GM18508 (cell line): ENCODE measurements around the gene STK38L.
A peak's percentile ranks its signal among the peaks of the same experiment; 100 is the strongest.

Experiments used
- ATAC-seq: cut with Tn5 transposase; IDR thresholded peaks from one replicate; pipeline ENCODE4 v1.9.1; 2021; ENCODE audit warnings: moderate number of reproducible peaks; ENCODE audit not compliant: insufficient read depth, unreplicated experiment

STK38L gene

GRCh38 chr12:27272373-27273028 lies 28.4 kb downstream of the STK38L start:
- ATAC-seq = no peak

GRCh38 chr12:27273114-27273513 lies 29.0 kb downstream of the STK38L start:
- ATAC-seq = no peak

GRCh38 chr12:27274706-27275105 lies 30.6 kb downstream of the STK38L start:
- no peak for ATAC-seq

GRCh38 chr12:27276275-27276674 lies 32.2 kb downstream of the STK38L start:
- no peak for ATAC-seq

GRCh38 chr12:27277846-27278260 lies 33.8 kb downstream of the STK38L start:
- ATAC-seq = peak; percentile 76

- no peak for ATAC-seq
Observed at GRCh38 chr12:27279826-27280225, 35.7 kb downstream of the STK38L start.

- ATAC-seq = no peak
Observed at GRCh38 chr12:27280412-27280811, 36.3 kb downstream of the STK38L start.

- no peak for ATAC-seq
Observed at GRCh38 chr12:27282754-27283153, 38.7 kb downstream of the STK38L start.

DNA sequence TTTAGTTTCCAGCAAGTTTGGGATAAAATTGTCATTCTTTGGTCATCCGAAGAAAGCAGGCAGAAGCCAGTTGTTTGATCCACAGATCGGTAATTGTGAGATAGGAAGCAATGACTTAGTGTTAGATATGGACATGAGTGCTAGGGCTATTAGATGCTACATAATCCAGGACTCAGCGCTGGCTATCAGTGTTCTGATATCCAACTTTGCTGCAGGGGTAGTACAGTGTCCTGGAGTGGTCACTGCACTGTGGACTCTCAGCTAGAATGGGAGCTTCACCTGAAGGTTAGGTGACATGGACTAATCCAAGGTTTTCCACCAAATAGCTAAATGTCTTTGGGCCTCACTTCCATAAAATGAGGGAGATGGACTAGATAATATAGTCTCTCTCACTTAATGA lies 39.9 kb downstream of the STK38L start:
- ATAC-seq = no peak

DNA sequence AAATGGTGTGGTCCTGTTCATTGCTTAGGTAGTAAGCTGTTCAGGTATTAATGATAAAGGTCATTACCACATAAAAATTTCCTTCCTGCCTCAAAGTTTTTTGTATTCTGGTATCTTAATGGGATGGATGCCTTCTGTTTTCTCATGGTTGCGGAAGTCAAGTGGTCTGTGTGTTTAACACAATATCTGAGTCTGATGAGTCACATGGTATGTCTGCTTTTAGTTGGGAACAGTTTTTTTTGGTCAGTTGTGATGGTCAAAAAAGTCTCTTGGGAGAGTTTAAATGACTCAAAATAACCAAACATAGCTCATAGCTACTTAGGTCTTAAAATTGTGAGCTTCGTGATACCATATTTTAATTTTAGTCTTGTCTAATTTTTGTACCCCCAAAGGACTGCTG lies 40.7 kb downstream of the STK38L start:
- no peak for ATAC-seq

DNA sequence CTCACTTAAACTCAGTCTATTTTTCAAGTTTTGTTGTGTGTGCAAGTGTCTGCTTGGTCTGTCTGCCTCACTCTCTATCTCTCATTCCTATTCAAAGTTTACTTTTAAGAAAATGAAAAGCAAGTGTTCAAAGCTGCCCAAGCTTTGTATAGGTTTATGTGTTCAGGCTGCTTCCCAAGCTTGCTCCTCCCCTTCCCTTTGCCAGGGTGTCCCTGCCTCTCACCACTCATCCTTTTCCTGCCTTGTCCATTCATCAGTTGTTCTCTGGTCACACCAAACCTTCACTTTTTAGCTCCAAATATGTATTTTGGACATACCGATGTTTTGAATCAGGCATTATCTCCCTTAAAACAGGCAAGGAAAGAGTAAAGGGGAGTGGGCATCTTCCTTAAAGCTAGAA lies 41.3 kb downstream of the STK38L start:
- no peak for ATAC-seq

DNA sequence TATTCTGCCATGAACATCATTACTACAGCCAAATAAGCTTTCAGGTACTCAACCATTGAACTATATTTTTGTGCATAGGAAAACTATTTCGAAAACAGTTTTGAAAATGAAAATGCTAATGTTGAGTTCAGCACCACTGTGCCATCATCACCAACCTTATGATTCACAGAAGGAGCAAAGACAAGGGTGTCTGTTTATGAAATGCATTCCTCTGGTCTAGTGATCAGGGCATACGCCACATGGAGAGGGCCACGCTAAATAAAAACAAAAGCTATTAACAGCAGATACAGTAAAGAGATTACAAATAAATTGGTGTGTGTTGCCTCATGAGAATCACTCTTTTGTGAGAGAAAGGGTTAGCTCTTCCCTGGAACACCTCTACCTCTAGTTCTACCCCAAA lies 45.3 kb downstream of the STK38L start:
- no peak for ATAC-seq

GRCh38 chr12:27290501-27291168 lies 46.5 kb downstream of the STK38L start:
- no peak for ATAC-seq

DNA sequence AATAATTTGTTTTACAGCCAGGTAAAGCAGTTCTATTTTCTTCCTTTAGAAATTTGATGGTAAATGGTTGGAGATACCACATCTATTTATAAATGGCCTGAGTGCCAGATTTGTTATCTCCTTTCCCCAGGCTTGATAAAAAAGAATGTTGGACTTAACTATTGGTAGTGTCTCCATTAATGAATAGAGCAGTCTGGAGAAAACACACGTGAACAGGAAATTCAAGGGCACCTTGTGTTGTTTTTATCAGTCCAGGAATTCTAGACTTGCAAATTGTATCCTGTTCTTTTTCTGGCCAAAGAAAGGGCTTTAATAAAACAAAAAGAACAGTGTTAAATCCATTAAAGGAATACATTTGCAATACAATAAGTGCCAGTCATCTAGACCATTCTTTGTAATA lies 47.8 kb downstream of the STK38L start:
- ATAC-seq = no peak

GRCh38 chr12:27292718-27293117 lies 48.6 kb downstream of the STK38L start:
- no peak for ATAC-seq

- no peak for ATAC-seq
Observed at GRCh38 chr12:27293463-27293862, 49.4 kb downstream of the STK38L start.

GRCh38 chr12:27296674-27297073 lies 52.6 kb downstream of the STK38L start:
- ATAC-seq = no peak

DNA sequence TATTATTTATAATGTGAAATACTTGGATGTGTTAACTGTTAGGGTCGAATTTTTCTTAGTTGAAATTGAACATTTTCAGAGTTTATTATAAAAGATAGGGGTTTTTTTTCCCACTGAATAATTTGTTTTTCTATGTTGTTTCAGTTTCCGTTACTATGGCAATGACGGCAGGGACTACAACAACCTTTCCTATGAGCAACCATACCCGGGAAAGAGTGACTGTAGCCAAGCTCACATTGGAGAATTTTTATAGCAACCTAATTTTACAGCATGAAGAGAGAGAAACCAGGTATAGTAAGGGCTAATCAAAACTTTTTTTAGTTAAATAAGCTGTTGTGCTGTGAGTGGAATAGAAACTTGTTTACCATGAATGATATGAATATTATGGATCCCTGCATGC lies 53.5 kb downstream of the STK38L start:
- ATAC-seq = no peak

DNA sequence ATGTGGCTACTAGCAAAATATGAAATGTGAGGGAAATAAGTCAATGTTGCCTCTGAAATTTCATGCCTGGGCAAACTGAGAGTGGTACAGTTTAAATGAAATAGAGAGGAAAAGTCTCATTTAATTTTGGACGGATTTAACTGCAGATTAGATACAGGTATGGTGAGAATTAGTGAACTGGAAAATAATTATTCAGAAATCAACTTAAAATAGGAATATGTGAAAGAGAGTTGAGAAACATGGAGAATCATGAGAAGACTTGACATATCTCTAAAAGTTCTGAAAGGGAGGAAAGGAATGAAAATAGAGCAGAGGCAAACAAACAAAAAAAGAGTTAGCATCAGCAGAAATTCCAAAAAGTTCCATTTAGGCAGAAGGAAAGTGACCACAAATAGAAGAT lies 55.0 kb downstream of the STK38L start:
- ATAC-seq = no peak

DNA sequence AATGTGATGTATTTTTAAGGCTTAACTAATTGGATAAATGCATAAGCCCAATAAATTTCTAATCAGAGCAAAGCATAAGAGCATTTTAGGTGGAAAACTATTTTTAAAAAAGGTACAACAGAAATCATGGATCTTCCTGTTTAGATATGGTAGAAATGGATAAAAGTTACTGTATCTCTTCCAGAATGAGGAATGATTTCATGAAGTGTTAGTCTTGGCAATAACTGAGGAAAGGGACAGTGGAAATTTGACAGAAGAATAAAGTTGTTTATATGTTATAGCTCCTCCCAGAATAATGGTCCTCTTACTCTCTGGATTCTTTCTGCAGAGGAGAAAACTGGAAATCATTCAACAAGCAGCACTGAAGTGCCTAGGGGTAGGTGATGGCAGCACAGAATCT lies 56.1 kb downstream of the STK38L start:
- no peak for ATAC-seq

DNA sequence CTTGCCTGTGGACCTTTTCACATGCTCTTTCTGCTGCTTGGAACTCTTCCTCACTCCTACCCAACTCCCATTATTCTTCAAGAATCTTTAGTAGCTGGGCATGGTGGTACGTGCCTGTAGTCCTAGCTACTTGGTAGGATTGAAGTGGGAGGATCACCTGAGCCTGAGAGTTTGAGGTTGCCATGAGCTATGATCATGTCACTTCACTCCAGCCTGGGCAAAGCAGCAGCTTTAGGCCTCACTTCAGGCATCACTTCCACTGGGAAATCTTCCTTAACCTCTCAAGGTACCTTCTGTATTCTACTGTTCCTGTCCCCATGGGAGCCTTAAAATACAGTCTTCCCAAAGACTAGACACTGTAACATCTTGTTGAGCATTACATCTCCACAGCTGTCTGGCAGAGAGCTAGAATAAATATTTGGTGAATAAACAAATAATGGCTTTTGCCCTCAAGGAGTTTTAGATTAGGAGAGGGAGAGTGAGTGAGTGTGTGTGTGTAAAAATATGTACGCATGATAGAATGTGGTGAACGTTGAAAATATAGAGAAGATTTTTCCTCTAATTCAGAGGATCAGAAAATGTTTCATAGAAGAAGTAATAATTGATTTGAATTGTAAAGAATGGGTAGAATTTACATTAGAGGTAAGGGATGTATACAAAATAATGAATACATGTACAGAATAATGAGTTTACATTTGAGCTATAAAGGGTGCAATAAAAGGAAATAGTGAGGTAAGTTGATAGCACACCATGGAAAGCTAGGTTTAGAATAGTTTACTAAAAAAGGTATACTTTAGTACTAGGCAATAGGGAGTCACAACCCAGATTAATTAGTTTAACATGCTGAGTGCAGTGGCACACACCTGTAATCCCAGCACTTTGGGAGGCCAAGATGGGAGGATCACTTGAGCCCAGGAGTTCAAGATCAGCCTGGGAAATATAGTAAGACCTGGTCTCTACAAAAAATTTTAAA lies 59.3 kb downstream of the STK38L start:
- no peak for ATAC-seq
